GM10847 (cell line): Measurements from ENCODE around the gene TBC1D32.

ENCODE experiments used
- POLR2A ChIP-seq: IDR thresholded peaks from 2 replicates; pipeline ENCODE4 v1.6.1; 2011; ENCODE audit not compliant: insufficient read length; ENCODE audit errors: extremely low read depth

The TBC1D32 gene

DNA sequence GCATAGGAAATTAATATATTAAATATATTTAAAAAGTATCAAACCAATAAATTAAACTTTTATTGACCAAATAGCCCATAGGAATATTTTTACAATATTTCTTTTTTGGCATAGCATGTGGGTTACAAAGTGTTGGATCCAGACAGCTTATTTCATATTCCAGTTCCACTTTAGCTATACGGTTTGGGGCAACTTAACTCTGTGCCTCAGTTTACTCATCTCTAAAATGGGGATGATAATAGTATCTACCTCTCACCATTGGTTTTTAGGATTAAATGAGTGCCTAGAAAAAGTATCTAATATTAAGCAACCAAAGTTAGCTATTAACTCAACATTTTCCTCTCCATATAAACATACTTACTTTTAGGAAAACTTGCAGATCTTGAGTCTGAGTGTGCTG, 243.8 kb downstream of the TBC1D32 start:
- TF ChIP-seq POLR2A: no peak

DNA sequence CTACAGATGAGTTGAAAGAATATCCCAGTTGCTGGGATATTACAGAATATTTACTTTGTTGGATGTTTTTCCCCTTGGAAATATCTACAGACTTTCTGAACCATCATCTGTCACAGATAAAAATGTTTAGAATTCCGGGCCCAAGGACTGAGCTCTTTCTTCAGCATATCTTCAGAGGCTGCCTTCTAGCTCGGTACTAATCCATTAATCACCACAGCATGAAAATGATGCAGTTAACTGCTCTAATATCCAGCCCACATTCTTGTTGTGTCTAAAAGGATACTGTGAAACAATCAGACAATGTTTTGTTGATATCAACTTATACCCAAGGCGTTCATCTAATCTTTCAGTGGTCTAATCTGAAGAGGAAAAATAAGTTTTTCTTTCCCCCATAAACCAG, 247.4 kb downstream of the TBC1D32 start:
- no peak for TF ChIP-seq POLR2A

DNA sequence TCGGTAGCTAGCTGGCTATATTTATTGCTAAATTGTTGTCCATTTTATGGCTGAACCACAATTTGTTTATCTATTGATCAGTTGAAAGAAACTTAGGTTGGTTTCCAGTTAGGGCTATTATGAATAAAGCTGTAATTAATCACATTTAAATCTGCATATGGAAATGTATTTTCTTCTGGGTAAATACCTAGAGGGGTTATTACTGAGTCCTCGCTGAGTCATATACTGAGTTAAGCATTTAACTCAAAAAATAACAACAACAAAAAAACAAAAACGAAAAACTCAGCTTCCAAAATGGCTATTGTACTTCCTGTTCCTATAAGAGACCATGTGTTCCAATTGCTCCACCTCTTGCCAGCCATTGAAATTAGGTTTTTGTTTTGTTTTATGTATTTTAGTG, 258.2 kb downstream of the TBC1D32 start:
- no peak for TF ChIP-seq POLR2A

DNA sequence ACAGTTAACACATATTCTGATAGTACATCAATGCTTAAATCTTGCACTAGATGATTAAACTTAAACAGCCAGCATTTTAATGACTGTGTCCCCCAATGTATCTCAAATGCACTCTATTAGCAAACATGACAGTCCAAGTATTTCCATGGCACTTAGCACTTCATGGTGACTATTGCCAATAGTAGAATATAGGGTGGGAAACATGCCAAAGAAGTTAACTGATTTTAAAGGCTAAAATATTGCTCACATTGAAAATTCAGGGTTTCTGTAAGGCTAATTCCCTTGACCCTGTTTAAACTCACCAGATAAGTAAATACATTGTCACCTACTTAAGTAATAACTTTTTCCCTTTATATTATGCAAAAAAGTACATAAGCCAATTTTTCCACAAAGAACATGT, 266.9 kb downstream of the TBC1D32 start:
- TF ChIP-seq POLR2A: no peak

DNA sequence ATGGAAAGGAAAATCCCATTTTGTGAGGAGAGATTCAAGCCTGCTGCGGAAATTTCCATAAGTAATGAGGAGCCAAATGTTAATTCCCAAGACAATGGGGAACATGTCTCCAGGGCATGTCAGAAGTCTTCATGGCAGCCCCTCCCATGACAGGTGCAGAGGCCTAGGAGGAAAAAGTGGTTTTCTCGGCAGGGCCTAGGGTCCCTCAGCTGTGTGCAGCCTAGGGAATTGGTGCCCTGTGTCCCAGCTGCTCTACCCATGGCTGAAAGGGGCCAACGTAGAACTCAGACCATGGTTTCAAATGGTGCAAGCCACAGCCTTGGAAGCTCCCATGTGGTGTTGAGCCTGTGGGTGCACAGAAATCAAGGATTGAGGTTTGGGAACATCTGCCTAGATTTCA, 269.9 kb downstream of the TBC1D32 start:
- TF ChIP-seq POLR2A: no peak

DNA sequence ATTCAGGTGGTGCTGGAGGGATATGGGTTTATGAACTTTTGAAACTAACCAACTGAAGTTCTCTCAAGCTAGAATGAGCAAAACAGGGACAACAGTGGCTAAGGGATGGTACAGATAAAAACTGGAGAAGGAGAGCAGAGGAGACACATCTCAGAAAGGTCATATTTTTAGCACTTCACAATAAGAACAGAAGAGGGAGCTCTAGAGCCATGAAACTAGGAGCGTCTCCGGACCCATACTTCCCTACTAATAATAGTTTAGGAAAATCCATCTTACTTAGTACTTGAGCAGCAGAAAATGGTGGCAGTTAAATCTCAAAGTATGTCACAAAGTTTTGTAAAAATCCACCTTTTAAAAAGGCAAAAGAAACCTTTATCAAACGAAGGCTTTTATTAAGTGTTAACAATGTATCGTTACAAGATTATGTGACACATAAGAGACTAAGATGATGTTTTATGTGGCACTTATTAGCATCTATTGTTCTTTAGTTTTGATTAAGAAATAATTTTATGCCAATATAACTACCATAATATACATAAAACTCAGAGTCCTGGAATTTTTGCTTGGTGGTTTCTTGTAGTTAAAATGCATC, 278.6 kb downstream of the TBC1D32 start:
- no peak for TF ChIP-seq POLR2A

DNA sequence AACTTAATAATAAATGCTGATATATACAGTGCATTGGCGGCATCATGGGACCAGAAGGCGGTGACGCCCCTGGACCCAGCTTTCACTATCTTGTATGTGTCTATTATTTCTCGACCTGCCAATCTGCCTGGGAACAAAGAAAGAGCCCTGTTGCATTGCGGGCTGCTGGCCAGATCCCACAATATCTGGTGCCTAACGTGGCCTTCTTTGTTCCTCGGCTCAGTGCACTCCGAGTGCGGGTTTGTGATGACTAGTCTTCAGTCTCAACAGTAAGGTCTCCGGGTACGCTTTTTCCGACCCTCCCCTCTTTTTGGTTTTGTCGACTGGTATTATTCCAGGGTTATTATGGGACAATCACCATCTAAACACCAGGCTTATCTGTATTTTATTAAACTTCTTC, 291.5 kb downstream of the TBC1D32 start:
- TF ChIP-seq POLR2A: no peak

GRCh38 chr6:121040831-121041230, 293.4 kb downstream of the TBC1D32 start:
- TF ChIP-seq POLR2A: no peak

DNA sequence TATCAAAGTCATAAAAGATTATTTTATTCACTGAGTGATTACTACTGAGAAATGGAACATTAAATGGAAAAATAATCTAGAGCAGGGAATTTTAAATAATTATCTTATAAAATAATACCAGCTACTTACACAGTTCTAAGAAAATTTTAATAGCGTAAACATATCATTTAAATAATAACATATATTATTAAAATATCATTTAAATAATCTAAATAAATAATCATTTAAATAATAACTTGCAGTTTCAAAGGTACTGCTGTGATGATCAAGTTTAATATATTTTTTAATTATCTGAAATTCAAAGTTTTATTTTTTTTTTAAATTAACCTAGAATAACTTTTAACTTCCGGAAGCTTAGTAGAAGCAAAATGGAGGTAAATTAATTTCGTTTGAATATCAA, 301.2 kb downstream of the TBC1D32 start:
- TF ChIP-seq POLR2A: no peak

GRCh38 chr6:121032268-121033006, 301.8 kb downstream of the TBC1D32 start:
- TF ChIP-seq POLR2A: no peak
